Suprapubic skin (tissue), 4 donors: ENCODE data around the gene MS4A7. TPM values are rescaled to one million over a fixed set of nuclear protein-coding genes. Genes with fewer than 3 reads are reported as not detected.

Experiments
- DNase-seq, 2 donors: peaks; one replicate each; pipeline ENCODE4 v3.0.0-alpha.2; 2019; ENCODE audit warnings: low spot score in 2 of 2
- H3K27ac ChIP-seq: fragments of 200-600 bp; sonication (generic); one replicate; pipeline ENCODE4 v1.5.1; 2019
- H3K27me3 ChIP-seq: fragments of 200-600 bp; sonication (generic); one replicate; pipeline ENCODE4 v1.5.1; 2019
- H3K36me3 ChIP-seq: fragments of 200-600 bp; sonication (generic); one replicate; pipeline ENCODE4 v1.5.1; 2019
- H3K4me1 ChIP-seq: fragments of 200-600 bp; sonication (generic); one replicate; pipeline ENCODE4 v1.5.1; 2019
- H3K4me3 ChIP-seq: fragments of 200-600 bp; sonication (generic); one replicate; pipeline ENCODE4 v1.5.1; 2019; ENCODE audit warnings: mild to moderate bottlenecking
- H3K9me3 ChIP-seq: fragments of 200-600 bp; sonication (generic); one replicate; pipeline ENCODE4 v1.5.1; 2019
- CTCF ChIP-seq, 2 donors: fragments of 200-600 bp in 1 of 2; fragments of 450-650 bp in 1 of 2; sonication (generic) in 1 of 2; IDR thresholded peaks; one replicate each; pipeline ENCODE4 v1.5.1; 2016 to 2019; ENCODE audit warnings: antibody characterized with exemption in 2 of 2, mild to moderate bottlenecking in 1 of 2, moderate library complexity in 1 of 2
- EP300 ChIP-seq: sonication (generic); formaldehyde crosslinking; IDR thresholded peaks from one replicate; pipeline ENCODE4 v1.6.1; 2017; ENCODE audit warnings: antibody characterized with exemption
- POLR2A ChIP-seq, 2 donors: fragments of 450-650 bp; IDR thresholded peaks; one replicate each; pipeline ENCODE4 v1.6.1; 2017; ENCODE audit warnings: antibody characterized with exemption in 2 of 2, mild to moderate bottlenecking in 2 of 2, moderate library complexity in 2 of 2
- POLR2AphosphoS5 ChIP-seq, 3 donors: sonication (generic); formaldehyde crosslinking; IDR thresholded peaks; one replicate each; pipeline ENCODE4 v1.6.1; 2017; ENCODE audit warnings: antibody characterized with exemption in 3 of 3
- WGBS: methylation state at CpG from one replicate; pipeline ENCODE4 v1.1.5; 2018; 5-methylcytosine and 5-hydroxymethylcytosine counted together
- total RNA-seq, 4 donors: library from RNA; depleted of rRNA; stranded (reverse); fragments of >200 nt; gene quantifications; one replicate each; pipeline ENCODE4 v1.1.0, GENCODE V29; 2016

MS4A7 gene
- total RNA-seq, 4 donors from 2014 or later = 0.86 to 9.5 (median 4.2) TPM

- Histone ChIP-seq H3K27me3 (no peaks in the 10 kb centered on the region), H3K4me3 (no peak overlapping the region), H3K4me1 (no peaks in the 10 kb centered on the region), H3K9me3 (no peaks in the 10 kb centered on the region), H3K27ac (no peak overlapping the region), H3K36me3 (no peaks in the 10 kb centered on the region)
- DNase-seq = no peak
- TF ChIP-seq EP300 (no peak), CTCF (IDR thresholded peaks at IDR 0.05) (no peak), POLR2AphosphoS5 (IDR thresholded peaks at IDR 0.05) (no peak), POLR2A (IDR thresholded peaks at IDR 0.05) (no peak)
- WGBS = 83% methylated on average over 3 of the region's 3 CpGs
Measured at GRCh38 chr11:60376601-60377000, 1.7 kb upstream of the MS4A7 start.

GRCh38 chr11:60377401-60378136, 763 bp upstream of the MS4A7 start:
- no peaks in the 10 kb centered on the region for H3K36me3 ChIP-seq
- no peak for DNase-seq
- WGBS = 71% methylated on average over 2 of the region's 2 CpGs
- TF ChIP-seq POLR2A (IDR thresholded peaks at IDR 0.05) = no peak
- TF ChIP-seq CTCF (IDR thresholded peaks at IDR 0.05) = no peak
- TF ChIP-seq EP300 = no peak
- no peak for TF ChIP-seq POLR2AphosphoS5 (IDR thresholded peaks at IDR 0.05)
- no peaks in the 10 kb centered on the region for H3K9me3 ChIP-seq
- no peaks in the 10 kb centered on the region for H3K27me3 ChIP-seq
- H3K27ac ChIP-seq = no peak overlapping the region
- H3K4me3 ChIP-seq = no peak overlapping the region
- H3K4me1 ChIP-seq = no peaks in the 10 kb centered on the region

- no peak overlapping the region for H3K27ac ChIP-seq
- TF ChIP-seq CTCF (IDR thresholded peaks at IDR 0.05) (no peak), POLR2AphosphoS5 (IDR thresholded peaks at IDR 0.05) (no peak)
- no peak for DNase-seq
Measured at GRCh38 chr11:60389279-60389910, 11.1 kb downstream of the MS4A7 start.

GRCh38 chr11:60390419-60390818, 12.1 kb downstream of the MS4A7 start:
- H3K4me3 ChIP-seq = no peak overlapping the region
- TF ChIP-seq CTCF (IDR thresholded peaks at IDR 0.05) (no peak), EP300 (no peak), POLR2AphosphoS5 (IDR thresholded peaks at IDR 0.05) (no peak), POLR2A (IDR thresholded peaks at IDR 0.05) (no peak)
- no peaks in the 10 kb centered on the region for H3K27me3 ChIP-seq
- no peaks in the 10 kb centered on the region for H3K36me3 ChIP-seq
- H3K4me1 ChIP-seq = no peaks in the 10 kb centered on the region
- DNase-seq = no peak
- no peaks in the 10 kb centered on the region for H3K9me3 ChIP-seq
- no peak overlapping the region for H3K27ac ChIP-seq

More at GRCh38 chr11:60389279-60389910, 11.1 kb downstream of the MS4A7 start:
- H3K36me3 ChIP-seq = no peaks in the 10 kb centered on the region
- no peaks in the 10 kb centered on the region for H3K4me1 ChIP-seq
- WGBS = 43% methylated on average over 5 of the region's 5 CpGs
- no peaks in the 10 kb centered on the region for H3K27me3 ChIP-seq
- no peak overlapping the region for H3K4me3 ChIP-seq
- no peaks in the 10 kb centered on the region for H3K9me3 ChIP-seq

GRCh38 chr11:60392361-60392760, 14.0 kb downstream of the MS4A7 start:
- 83% methylated on average over 2 of the region's 2 CpGs for WGBS
- TF ChIP-seq POLR2A (IDR thresholded peaks at IDR 0.05) (no peak), POLR2AphosphoS5 (IDR thresholded peaks at IDR 0.05) (no peak), EP300 (no peak), CTCF (IDR thresholded peaks at IDR 0.05) (no peak)
- no peak for DNase-seq

More at GRCh38 chr11:60392361-60392760, 14.0 kb downstream of the MS4A7 start:
- H3K9me3 ChIP-seq = no peaks in the 10 kb centered on the region
- H3K36me3 ChIP-seq = no peaks in the 10 kb centered on the region
- no peaks in the 10 kb centered on the region for H3K27me3 ChIP-seq
- H3K27ac ChIP-seq = no peak overlapping the region
- no peak overlapping the region for H3K4me3 ChIP-seq
- H3K4me1 ChIP-seq = no peaks in the 10 kb centered on the region
